HG02970 (cell line): ENCODE results near the gene SMCO2.

Experiments
- ATAC-seq: cut with Tn5 transposase; IDR thresholded peaks from one replicate; pipeline ENCODE4 v1.9.1; 2021; ENCODE audit warnings: mild to moderate bottlenecking, moderate library complexity, moderate number of reproducible peaks; ENCODE audit not compliant: unreplicated experiment, low FRiP score

Gene SMCO2

GRCh38 chr12:27549236-27549800 is 102.8 kb downstream of the SMCO2 start:
- ATAC-seq: no peak

GRCh38 chr12:27549801-27550652 is 103.5 kb downstream of the SMCO2 start:
- no peak for ATAC-seq

- no peak for ATAC-seq
These were observed 104.1 kb downstream of the SMCO2 start for GRCh38 chr12:27550653-27550975.

GRCh38 chr12:27551172-27551840 is 104.8 kb downstream of the SMCO2 start:
- no peak for ATAC-seq
